NCI-H2081 treated with DMSO at 0.1 percent for 48 hours (cell line): ENCODE measurements around the gene RSAD1.

Source experiments
- DNase-seq: peaks from one replicate; lab custom pipeline; 2025; lab: John Stamatoyannopoulos, UW

Gene RSAD1

GRCh38 chr17:50478391-50479381, at the start of gene RSAD1:
TSS of gene RSAD1 (plus strand) at chr17:50478860. CDS start at chr17:50478885, 25 bp downstream.
- peak; percentile 76 for DNase-seq

- no peak for DNase-seq
Measured at GRCh38 chr17:50429793-50430192, 48.9 kb upstream of the RSAD1 start.

GRCh38 chr17:50430821-50431618, 47.6 kb upstream of the RSAD1 start:
- DNase-seq, result no peak

- DNase-seq, result no peak
Measured at GRCh38 chr17:50432125-50432762, 46.4 kb upstream of the RSAD1 start.

GRCh38 chr17:50437409-50437808, 41.3 kb upstream of the RSAD1 start:
- no peak for DNase-seq

GRCh38 chr17:50439008-50439407, 39.7 kb upstream of the RSAD1 start:
- no peak for DNase-seq

- DNase-seq, result peak; percentile 23
Measured at GRCh38 chr17:50440172-50440837, 38.4 kb upstream of the RSAD1 start.

- DNase-seq, result no peak
Measured at GRCh38 chr17:50440838-50441829, 37.5 kb upstream of the RSAD1 start.

GRCh38 chr17:50443505-50443974, 35.1 kb upstream of the RSAD1 start:
- DNase-seq, result no peak

- no peak for DNase-seq
Measured at GRCh38 chr17:50444841-50445715, 33.6 kb upstream of the RSAD1 start.

- no peak for DNase-seq
Measured at GRCh38 chr17:50445730-50446325, 32.8 kb upstream of the RSAD1 start.

- peak; percentile 10 for DNase-seq
Measured at GRCh38 chr17:50447870-50448595, 30.6 kb upstream of the RSAD1 start.

- no peak for DNase-seq
Measured at GRCh38 chr17:50448643-50449042, 30.0 kb upstream of the RSAD1 start.

GRCh38 chr17:50451943-50452629, 26.6 kb upstream of the RSAD1 start:
- no peak for DNase-seq

GRCh38 chr17:50452630-50453300, 25.9 kb upstream of the RSAD1 start:
- DNase-seq, result no peak

GRCh38 chr17:50453901-50454300, 24.8 kb upstream of the RSAD1 start:
- DNase-seq, result no peak

GRCh38 chr17:50457621-50458020, 21.0 kb upstream of the RSAD1 start:
- DNase-seq, result no peak
